ENCODE measurements around the gene PREX1. TPM values are rescaled to one million over a fixed set of nuclear protein-coding genes. Genes with fewer than 3 reads are reported as not detected.

The PREX1 gene
- total RNA-seq, 1 experiment from 2014 or later, result not detected

GRCh38 chr20:48795732-48796131 is 32.1 kb downstream of the PREX1 start:
- CTCF ChIA-PET, result interaction anchor here (0.6 to 0.7 kb wide), 2 partner anchors 37 to 58 kb away, joined by 3 read pairs; no protein-coding TSS in a partner anchor
- intact Hi-C loops (cut with micrococcal nuclease), result no loop called here
- no peak for TF ChIP-seq CTCF (IDR thresholded peaks at IDR 0.05; ENCODE audit: unreplicated experiment)
- BruUV-seq (replicated peaks), result no TSS peak
- Mint-ChIP-seq H3K4me1 (ENCODE audit: insufficient read depth, unreplicated experiment) (peaks cover 5% of the 10 kb centered on the region), H3K9me3 (ENCODE audit: unreplicated experiment) (no peaks in the 10 kb centered on the region), H3K27me3 (ENCODE audit: insufficient read depth, unreplicated experiment) (peaks cover 42% of the 10 kb centered on the region), H3K36me3 (ENCODE audit: insufficient read depth, unreplicated experiment) (no peaks in the 10 kb centered on the region), H3K4me3 (ENCODE audit: unreplicated experiment) (no peak overlapping the region), H3K27ac (ENCODE audit: low read depth, unreplicated experiment) (no peak overlapping the region)
- POLR2A ChIA-PET, result no interaction called here
- DNase-seq (ENCODE audit: unreplicated experiment), result no peak

- no TSS peak for BruUV-seq (replicated peaks)
- CTCF ChIA-PET, result interaction anchor here (0.6 kb wide), 2 partner anchors 38 to 110 kb away, joined by 3 to 5 read pairs; no protein-coding TSS in a partner anchor
- DNase-seq (ENCODE audit: unreplicated experiment), result no peak
- Mint-ChIP-seq H3K4me3 (ENCODE audit: unreplicated experiment) (no peak overlapping the region), H3K27ac (ENCODE audit: low read depth, unreplicated experiment) (no peak overlapping the region), H3K36me3 (ENCODE audit: insufficient read depth, unreplicated experiment) (no peaks in the 10 kb centered on the region), H3K9me3 (ENCODE audit: unreplicated experiment) (no peaks in the 10 kb centered on the region), H3K4me1 (ENCODE audit: insufficient read depth, unreplicated experiment) (peaks cover 5% of the 10 kb centered on the region), H3K27me3 (ENCODE audit: insufficient read depth, unreplicated experiment) (peaks cover 50% of the 10 kb centered on the region)
- no peak for TF ChIP-seq CTCF (IDR thresholded peaks at IDR 0.05; ENCODE audit: unreplicated experiment)
- intact Hi-C loops (cut with micrococcal nuclease), result no loop called here
- POLR2A ChIA-PET, result interaction anchor here (0.6 to 0.8 kb wide), 2 partner anchors 482 to 559 kb away, joined by 3 read pairs; no protein-coding TSS in a partner anchor
These were observed 32.9 kb downstream of the PREX1 start for GRCh38 chr20:48794816-48795457.

GRCh38 chr20:48794360-48794759 is 33.4 kb downstream of the PREX1 start:
- no peaks in the 10 kb centered on the region for H3K36me3 Mint-ChIP-seq (ENCODE audit: insufficient read depth, unreplicated experiment)
- H3K27ac Mint-ChIP-seq (ENCODE audit: low read depth, unreplicated experiment), result no peak overlapping the region
- no peak for TF ChIP-seq CTCF (IDR thresholded peaks at IDR 0.05; ENCODE audit: unreplicated experiment)
- ChIA-PET CTCF (no interaction called here), POLR2A (interaction anchor here (0.8 kb wide), 1 partner anchor 481 kb away, joined by 3 read pairs; no protein-coding TSS in a partner anchor)
- H3K4me3 Mint-ChIP-seq (ENCODE audit: unreplicated experiment), result no peak overlapping the region
- BruUV-seq (replicated peaks), result no TSS peak
- intact Hi-C loops (cut with micrococcal nuclease), result no loop called here
- peaks cover 56% of the 10 kb centered on the region for H3K27me3 Mint-ChIP-seq (ENCODE audit: insufficient read depth, unreplicated experiment)
- H3K9me3 Mint-ChIP-seq (ENCODE audit: unreplicated experiment), result no peaks in the 10 kb centered on the region
- DNase-seq (ENCODE audit: unreplicated experiment), result no peak
- H3K4me1 Mint-ChIP-seq (ENCODE audit: insufficient read depth, unreplicated experiment), result peaks cover 5% of the 10 kb centered on the region

GRCh38 chr20:48793776-48794175 is 34.0 kb downstream of the PREX1 start:
- Mint-ChIP-seq H3K4me1 (ENCODE audit: insufficient read depth, unreplicated experiment) (peaks cover 5% of the 10 kb centered on the region), H3K27me3 (ENCODE audit: insufficient read depth, unreplicated experiment) (peaks cover 62% of the 10 kb centered on the region), H3K27ac (ENCODE audit: low read depth, unreplicated experiment) (no peak overlapping the region), H3K4me3 (ENCODE audit: unreplicated experiment) (no peak overlapping the region), H3K36me3 (ENCODE audit: insufficient read depth, unreplicated experiment) (no peaks in the 10 kb centered on the region), H3K9me3 (ENCODE audit: unreplicated experiment) (no peaks in the 10 kb centered on the region)
- ChIA-PET POLR2A (interaction anchor here (0.8 kb wide), 1 partner anchor 480 kb away, joined by 3 read pairs; no protein-coding TSS in a partner anchor), CTCF (no interaction called here)
- no peak for TF ChIP-seq CTCF (IDR thresholded peaks at IDR 0.05; ENCODE audit: unreplicated experiment)
- intact Hi-C loops (cut with micrococcal nuclease), result no loop called here
- no TSS peak for BruUV-seq (replicated peaks)
- no peak for DNase-seq (ENCODE audit: unreplicated experiment)
